EH (cell line): ENCODE data around the gene ZSWIM3.
A peak's percentile ranks its signal among the peaks of the same experiment; 100 is the strongest.
"Not testable (repeated sequence)": the region's sequence is repeated elsewhere in the genome, so short reads cannot be mapped to it uniquely, and the experiment has no call there.

ENCODE experiments used
- DNase-seq: peaks from one replicate; pipeline ENCODE4 v3.0.0-alpha.2; 2015; ENCODE audit warnings: low read depth

Gene ZSWIM3

GRCh38 chr20:45890985-45891983 lies 33.9 kb downstream of the ZSWIM3 start, which contains the start of the genes CTSA and NEURL2:
CTSA (plus strand) TSS chr20:45891335; CDS start chr20:45891569, 234 bp downstream.
NEURL2 (minus strand) TSS chr20:45891208; CDS start chr20:45890991, 217 bp downstream.
- peak; percentile 93 for DNase-seq

- DNase-seq: peak; percentile 57
Observed at GRCh38 chr20:45892049-45892825, 34.8 kb downstream of the ZSWIM3 start.

DNA sequence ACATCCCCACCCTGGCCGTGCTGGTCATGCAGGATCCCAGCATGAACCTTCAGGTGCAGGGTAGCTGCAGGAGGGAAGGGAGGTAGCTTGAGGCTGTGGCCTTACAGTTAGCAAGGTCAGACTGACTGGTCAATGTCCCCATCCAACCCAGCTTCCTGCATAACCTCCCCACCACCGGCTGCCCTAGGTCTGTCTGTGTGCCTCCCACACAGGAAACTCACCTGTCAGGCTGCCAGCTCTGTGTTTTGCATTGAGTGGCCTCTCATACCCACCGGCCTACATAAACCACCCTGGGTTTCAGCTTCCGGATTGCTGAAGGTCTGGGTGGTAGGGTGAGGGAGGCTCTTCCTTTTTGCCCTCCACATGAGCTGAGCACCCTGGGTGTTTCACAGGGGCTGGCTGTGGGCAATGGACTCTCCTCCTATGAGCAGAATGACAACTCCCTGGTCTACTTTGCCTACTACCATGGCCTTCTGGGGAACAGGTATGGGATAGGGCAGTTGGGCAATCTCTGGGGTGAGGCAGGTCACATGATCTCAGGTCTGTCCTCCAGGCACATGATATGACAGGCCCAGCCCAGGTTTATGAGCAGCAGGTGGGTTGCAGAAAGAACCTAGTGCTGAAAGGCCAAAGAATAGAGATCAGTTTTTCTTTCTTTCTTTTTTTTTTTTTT lies 35.5 kb downstream of the ZSWIM3 start:
- no peak for DNase-seq

DNA sequence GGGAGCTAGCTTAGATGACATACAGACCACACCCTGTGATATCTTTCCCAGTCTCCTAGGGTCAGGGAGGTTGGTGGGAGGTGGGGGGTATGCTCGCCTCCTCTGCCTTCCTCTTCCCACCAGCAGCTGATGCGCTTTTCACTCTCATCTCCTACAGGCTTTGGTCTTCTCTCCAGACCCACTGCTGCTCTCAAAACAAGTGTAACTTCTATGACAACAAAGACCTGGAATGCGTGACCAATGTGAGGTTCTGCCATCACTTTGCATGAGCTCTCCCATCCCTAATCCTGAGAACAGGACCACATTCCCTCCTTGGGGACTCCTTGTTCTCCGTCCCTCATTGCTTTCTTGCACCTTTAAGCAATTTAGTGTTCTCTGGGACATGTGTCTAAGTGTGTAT lies 36.4 kb downstream of the ZSWIM3 start:
- DNase-seq: peak; percentile 11

DNA sequence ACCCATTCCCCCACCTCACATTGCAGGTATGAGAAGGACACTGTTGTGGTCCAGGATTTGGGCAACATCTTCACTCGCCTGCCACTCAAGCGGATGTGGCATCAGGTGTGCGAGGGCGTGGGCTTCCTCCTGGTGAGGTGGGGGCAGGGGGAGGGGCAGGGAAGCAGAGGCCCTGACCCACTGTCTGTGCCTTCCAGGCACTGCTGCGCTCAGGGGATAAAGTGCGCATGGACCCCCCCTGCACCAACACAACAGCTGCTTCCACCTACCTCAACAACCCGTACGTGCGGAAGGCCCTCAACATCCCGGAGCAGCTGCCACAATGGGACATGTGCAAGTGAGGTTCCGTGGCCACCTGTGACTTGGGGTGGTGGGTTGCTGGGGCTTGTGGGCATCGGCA lies 37.4 kb downstream of the ZSWIM3 start:
- DNase-seq: no peak

DNA sequence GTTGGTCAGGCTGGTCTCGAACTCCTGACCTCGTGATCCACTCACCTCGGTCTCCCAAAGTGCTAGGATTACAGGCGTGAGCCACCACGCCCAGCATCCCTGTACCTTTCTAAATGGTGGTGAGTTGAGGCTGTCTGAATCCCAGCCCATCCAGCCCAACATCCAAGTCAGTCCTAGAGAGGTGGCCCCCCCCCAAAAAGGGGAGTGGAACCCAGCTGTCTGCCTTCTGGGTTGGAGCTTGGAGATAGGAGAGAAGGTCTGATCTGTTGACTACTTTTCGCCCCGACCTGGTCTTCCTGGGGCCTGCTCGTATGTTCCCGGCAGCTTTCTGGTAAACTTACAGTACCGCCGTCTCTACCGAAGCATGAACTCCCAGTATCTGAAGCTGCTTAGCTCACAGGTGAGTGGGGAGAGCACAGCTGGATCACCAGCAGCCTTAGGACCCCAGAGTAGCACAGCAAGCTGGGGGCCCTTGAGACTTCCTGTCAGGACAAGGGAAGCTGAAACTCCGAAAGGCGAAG lies 39.3 kb downstream of the ZSWIM3 start:
- DNase-seq: no peak

DNA sequence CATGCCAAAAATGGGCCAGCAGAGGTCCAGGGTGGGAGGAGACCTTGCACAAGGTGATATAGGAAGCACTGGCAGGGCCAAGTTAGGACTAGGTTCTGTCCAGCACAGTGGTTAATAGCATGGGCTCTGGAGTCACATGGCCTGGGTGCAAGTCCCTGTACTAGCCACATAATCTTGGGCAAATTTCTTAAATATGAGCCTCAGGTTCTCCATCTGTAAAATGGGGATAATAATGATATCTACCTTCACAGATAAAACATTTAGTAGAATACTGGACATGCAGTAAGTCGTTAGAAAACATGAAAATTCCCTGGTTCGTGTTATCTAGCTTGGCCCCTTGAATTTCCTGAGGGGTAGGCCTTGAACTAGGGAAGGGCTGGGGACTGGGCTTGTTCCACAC lies 39.9 kb downstream of the ZSWIM3 start:
- DNase-seq: no peak

DNA sequence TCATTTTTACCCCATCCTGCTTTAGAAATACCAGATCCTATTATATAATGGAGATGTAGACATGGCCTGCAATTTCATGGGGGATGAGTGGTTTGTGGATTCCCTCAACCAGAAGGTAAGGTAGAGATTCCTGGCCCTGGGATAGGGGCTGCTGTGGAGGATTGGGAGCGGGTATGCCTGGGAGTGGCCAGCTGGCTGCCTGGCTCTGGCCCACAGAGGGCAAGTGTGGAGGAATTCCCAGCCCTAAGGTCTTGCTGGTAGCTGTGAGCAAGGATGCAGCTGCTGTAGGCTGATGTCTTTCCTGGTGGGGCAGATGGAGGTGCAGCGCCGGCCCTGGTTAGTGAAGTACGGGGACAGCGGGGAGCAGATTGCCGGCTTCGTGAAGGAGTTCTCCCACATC lies 40.3 kb downstream of the ZSWIM3 start:
- DNase-seq: no peak

DNA sequence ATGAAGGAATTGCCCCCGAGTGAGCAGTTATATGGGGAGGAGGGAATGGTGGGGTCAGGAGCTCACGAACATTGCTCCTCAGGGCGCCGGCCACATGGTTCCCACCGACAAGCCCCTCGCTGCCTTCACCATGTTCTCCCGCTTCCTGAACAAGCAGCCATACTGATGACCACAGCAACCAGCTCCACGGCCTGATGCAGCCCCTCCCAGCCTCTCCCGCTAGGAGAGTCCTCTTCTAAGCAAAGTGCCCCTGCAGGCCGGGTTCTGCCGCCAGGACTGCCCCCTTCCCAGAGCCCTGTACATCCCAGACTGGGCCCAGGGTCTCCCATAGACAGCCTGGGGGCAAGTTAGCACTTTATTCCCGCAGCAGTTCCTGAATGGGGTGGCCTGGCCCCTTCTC lies 40.9 kb downstream of the ZSWIM3 start:
- no peak for DNase-seq

GRCh38 chr20:45899046-45899835 lies 41.8 kb downstream of the ZSWIM3 start:
- no peak for DNase-seq

DNA sequence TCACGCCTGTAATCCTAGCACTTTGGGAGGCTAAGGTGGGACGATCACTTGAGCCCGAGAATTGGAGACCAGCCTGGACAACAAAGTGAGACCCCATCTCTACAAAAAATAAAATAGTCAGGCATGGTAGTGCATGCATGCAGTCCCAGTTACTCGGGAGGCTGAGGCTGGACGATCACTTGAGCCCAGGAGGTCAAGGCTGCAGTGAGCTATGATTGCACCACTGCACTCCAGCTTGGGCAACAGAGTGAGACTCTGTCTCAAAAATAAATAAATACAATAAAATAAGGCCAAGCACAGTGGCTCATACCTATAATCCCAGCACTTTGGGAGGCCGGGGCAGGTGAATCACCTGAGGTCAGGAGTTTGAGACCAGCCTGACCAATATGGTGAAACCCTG lies 43.9 kb downstream of the ZSWIM3 start:
- not testable (repeated sequence) for DNase-seq

GRCh38 chr20:45902199-45902701 lies 44.8 kb downstream of the ZSWIM3 start:
- DNase-seq: no peak

- DNase-seq: no peak
Observed at GRCh38 chr20:45904583-45905504, 47.4 kb downstream of the ZSWIM3 start.

GRCh38 chr20:45905505-45906079 lies 48.2 kb downstream of the ZSWIM3 start:
- DNase-seq: peak; percentile 94

GRCh38 chr20:45907219-45907948 lies 50.0 kb downstream of the ZSWIM3 start:
- DNase-seq: no peak

GRCh38 chr20:45908084-45908483 lies 50.7 kb downstream of the ZSWIM3 start:
- DNase-seq: no peak

GRCh38 chr20:45909336-45909808 lies 52.0 kb downstream of the ZSWIM3 start:
- DNase-seq: no peak

DNA sequence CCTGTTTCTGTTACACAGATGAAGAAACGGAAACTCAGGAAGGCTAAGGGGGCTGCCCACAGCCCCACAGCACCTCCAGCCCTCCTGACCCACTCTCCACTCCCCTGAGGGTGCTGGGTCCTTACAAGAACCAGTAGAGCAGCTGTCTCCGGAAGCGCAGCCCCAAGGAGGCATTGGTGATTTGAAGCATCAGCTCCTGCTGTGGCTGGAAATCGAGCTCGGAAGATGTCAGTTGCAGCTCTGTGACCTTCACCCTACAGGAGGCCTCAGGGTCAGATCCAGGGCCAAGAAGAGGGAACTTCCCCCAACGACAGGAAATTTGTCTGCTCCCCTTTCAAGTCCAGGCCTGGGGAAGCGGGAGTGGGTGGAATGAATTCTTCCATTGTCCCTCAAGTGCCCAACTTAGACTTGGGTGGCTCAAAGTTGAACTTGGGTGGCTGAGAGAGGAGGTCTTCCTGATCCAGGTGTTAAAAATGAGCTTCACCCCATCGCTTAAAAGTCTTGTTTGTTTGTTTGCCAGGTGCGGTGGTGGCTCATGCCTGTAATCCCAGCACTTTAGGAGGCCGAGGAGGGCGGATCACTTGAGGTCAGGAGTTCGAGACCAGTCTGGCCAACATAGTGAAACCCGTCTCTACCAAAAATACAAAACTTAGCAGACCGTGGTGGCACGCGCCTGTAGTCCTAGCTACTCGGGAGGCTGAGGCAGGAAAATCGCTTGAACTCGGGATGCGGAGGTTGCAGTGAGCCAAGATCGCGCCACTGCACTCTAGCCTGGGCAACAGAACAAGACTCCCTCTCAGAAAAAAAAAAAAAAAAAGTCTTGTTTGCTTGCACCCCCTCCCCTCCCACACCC lies 52.6 kb downstream of the ZSWIM3 start:
- no peak for DNase-seq
